CD8-positive, alpha-beta memory T cell (primary cell): ENCODE results near the gene CST6. TPM values are rescaled to one million over a fixed set of nuclear protein-coding genes. Genes with fewer than 3 reads are reported as not detected.
A peak's percentile ranks its signal among the peaks of the same experiment; 100 is the strongest.

ENCODE experiments used
- CTCF ChIA-PET: fragments of 350-600 bp; sonication (Branson Sonifier 250); formaldehyde crosslinking; loops from one replicate; lab custom pipeline; 2021; ENCODE audit warnings: antibody characterized with exemption; lab: Charles Lee
- POLR2A ChIA-PET: fragments of 350-600 bp; sonication (Branson Sonifier 250); formaldehyde crosslinking; loops from one replicate; lab custom pipeline; 2021; ENCODE audit warnings: antibody characterized with exemption; lab: Charles Lee
- DNase-seq, 5 donors: peaks; one replicate each; pipeline versions ENCODE4 v3.0.0 to v3.0.0-alpha.2; 2020 to 2022; ENCODE audit warnings: mixed read lengths in 1 of 5
- H3K27ac ChIP-seq: one replicate; pipeline ENCODE4 v1.7.0; 2013; ENCODE audit warnings: low read depth, mild to moderate bottlenecking, low read length, moderate library complexity
- H3K27me3 ChIP-seq: 2 replicates; pipeline ENCODE4 v1.7.0; 2013; ENCODE audit warnings: low read length, mild to moderate bottlenecking; ENCODE audit not compliant: insufficient read depth, poor library complexity, severe bottlenecking
- H3K36me3 ChIP-seq: 2 replicates; pipeline ENCODE4 v1.7.0; 2013; ENCODE audit warnings: mild to moderate bottlenecking, low read length, moderate library complexity; ENCODE audit not compliant: insufficient read depth
- H3K4me1 ChIP-seq: 2 replicates; pipeline ENCODE4 v1.7.0; 2013; ENCODE audit warnings: mild to moderate bottlenecking, low read length, moderate library complexity; ENCODE audit not compliant: insufficient read depth
- H3K4me3 ChIP-seq: 2 replicates; pipeline ENCODE4 v1.7.0; 2013; ENCODE audit warnings: mild to moderate bottlenecking, low read length
- H3K9me3 ChIP-seq: 2 replicates; pipeline ENCODE4 v1.7.0; 2013; ENCODE audit warnings: mild to moderate bottlenecking, low read length
- H3K27ac Mint-ChIP-seq, 8 donors: one replicate each; pipeline ENCODE4 v1.8.0; 2020 to 2021; ENCODE audit warnings: mixed read lengths in 8 of 8, mild to moderate bottlenecking in 6 of 8, inconsistent platforms in 3 of 8, moderate library complexity in 3 of 8
- H3K27me3 Mint-ChIP-seq, 2 donors: one replicate each; pipeline ENCODE4 v1.8.0; 2020 to 2021; ENCODE audit warnings: mixed read lengths in 2 of 2, mild to moderate bottlenecking in 1 of 2, moderate library complexity in 1 of 2
- H3K36me3 Mint-ChIP-seq, 3 donors: one replicate each; pipeline ENCODE4 v1.8.0; 2020 to 2021; ENCODE audit warnings: mixed read lengths in 3 of 3, inconsistent platforms in 1 of 3, mild to moderate bottlenecking in 1 of 3
- H3K4me1 Mint-ChIP-seq, 3 donors: one replicate each; pipeline ENCODE4 v1.8.0; 2020 to 2021; ENCODE audit warnings: mixed read lengths in 3 of 3, inconsistent platforms in 1 of 3, mild to moderate bottlenecking in 1 of 3
- H3K4me3 Mint-ChIP-seq, 7 donors: one replicate each; pipeline ENCODE4 v1.8.0; 2020 to 2021; ENCODE audit warnings: mixed read lengths in 7 of 7, mild to moderate bottlenecking in 6 of 7, moderate library complexity in 4 of 7, inconsistent platforms in 2 of 7
- H3K9me3 Mint-ChIP-seq, 5 donors: one replicate each; pipeline ENCODE4 v1.8.0; 2020 to 2022; ENCODE audit warnings: mixed read lengths in 5 of 5, mild to moderate bottlenecking in 3 of 5, moderate library complexity in 2 of 5, inconsistent platforms in 1 of 5
- polyA plus RNA-seq: library from polyadenylated mRNA; unstranded; fragments of 300-500 nt; fragmentation: Illumina TruSeq; gene quantifications from one replicate; pipeline ENCODE4 v1.2.3, GENCODE V29; 2021
- total RNA-seq, 2 experiments: library from RNA; stranded (reverse); gene quantifications; one replicate each; pipeline ENCODE4 v1.2.3, GENCODE V29; 2021

CST6 gene
- total and polyA plus RNA-seq, 3 experiments from 2014 or later = not detected

DNA sequence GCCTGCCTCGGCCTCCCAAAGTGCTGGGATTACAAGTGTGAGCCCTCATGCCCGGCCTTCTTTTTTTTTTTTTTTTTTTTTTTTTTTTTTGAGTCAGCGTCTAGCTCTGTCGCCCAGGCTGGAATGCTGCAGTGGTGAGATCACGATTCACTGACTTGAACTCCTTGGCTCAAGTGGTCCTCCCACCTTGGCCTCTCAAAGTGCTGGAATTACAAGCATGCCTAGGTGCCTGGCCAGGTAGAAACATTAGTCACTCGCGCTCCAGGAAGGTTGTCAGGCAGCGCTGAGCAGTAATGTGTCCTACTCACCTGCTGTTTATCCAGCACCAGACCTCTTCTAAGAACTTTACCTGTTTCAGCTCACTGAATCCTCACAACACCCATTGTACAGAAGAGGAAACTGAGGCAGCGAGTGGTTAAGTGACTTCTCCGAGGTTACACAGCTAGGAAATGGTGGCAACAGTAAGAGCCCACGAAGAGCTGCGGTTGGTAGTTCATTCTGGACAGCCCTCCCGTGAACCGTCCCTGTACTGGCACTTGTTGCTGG lies 496 bp upstream of the CST6 start:
- Mint-ChIP-seq H3K4me1 (no peaks in the 10 kb centered on the region), H3K4me3 (no peak overlapping the region), H3K27ac (no peak overlapping the region), H3K27me3 (peaks cover 16 to 28% of the 10 kb centered on the region in 2 donors), H3K36me3 (no peaks in the 10 kb centered on the region), H3K9me3 (no peaks in the 10 kb centered on the region)
- ChIA-PET POLR2A (no interaction called here), CTCF (interaction anchor here (0.5 to 5.6 kb wide), 2 partner anchors 11 to 20 kb away, joined by 3 to 22 read pairs; no protein-coding TSS in a partner anchor)
- H3K4me3 ChIP-seq = no peak overlapping the region
- H3K27ac ChIP-seq = no peak overlapping the region
- no peaks in the 10 kb centered on the region for H3K36me3 ChIP-seq
- no peaks in the 10 kb centered on the region for H3K4me1 ChIP-seq
- no peak for DNase-seq
- no peaks in the 10 kb centered on the region for H3K9me3 ChIP-seq
- H3K27me3 ChIP-seq = peaks cover 16% of the 10 kb centered on the region

DNA sequence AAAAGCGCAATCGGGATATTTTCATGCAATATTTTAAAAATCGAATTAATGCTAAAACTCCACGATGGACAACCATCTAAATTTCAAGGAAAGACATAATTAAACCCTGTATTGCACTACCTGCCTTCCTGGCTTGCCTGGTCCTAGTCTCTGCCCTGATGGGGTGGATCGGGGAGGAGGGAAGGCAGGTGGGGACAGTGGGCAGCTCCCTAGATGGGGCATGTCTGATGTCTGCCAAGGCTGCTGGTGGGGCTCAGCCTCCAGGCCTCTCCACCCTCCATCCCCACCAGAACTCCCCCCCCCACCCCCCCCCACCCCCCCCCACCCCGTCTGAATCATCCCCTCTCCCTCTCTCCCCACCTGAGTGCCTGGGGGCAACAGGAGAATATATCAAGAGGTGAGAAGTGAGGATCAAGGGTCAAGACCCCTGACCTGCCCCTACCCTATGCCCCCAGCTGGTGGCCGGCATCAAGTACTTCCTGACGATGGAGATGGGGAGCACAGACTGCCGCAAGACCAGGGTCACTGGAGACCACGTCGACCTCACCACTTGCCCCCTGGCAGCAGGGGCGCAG lies 650 bp downstream of the CST6 start:
- POLR2A ChIA-PET = no interaction called here
- peaks cover 16 to 28% of the 10 kb centered on the region in 2 donors for H3K27me3 Mint-ChIP-seq
- no peak for DNase-seq

DNA sequence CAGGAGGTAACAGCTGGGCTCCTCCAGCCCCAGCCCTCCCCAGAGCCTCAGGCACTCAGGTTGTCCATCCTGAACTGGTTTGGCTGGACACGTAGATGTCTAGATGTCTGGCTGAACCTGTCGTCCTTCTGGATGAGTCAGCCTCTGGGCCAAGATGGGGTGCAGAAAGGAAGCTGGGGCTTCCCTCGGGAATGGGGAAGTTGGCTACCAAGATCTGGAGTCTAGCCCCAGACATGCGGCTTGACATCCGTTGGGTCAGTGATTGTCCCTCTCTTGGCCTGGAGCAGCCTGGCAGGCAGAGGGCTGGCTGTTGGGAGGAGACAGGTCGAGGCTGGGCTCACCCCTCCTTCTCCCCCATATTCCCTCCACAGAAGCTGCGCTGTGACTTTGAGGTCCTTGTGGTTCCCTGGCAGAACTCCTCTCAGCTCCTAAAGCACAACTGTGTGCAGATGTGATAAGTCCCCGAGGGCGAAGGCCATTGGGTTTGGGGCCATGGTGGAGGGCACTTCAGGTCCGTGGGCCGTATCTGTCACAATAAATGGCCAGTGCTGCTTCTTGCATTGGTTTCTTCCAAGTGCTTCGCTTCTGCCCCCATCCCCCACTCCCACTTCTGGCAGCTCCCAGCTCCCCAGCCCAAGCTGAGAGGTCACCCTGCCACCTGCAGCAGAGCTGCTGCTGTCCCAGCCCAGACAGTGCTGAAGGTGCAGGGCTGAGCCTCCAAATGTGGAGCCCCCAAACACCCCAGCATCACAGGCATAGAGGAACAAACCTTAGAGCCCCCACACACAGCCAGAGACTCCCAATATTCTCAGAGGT lies 1.3 kb downstream of the CST6 start:
- POLR2A ChIA-PET = no interaction called here
- Mint-ChIP-seq H3K27ac (no peak overlapping the region), H3K36me3 (no peaks in the 10 kb centered on the region)

More for the DNA sequence above, 650 bp downstream of the CST6 start:
- Mint-ChIP-seq H3K4me1 (no peaks in the 10 kb centered on the region), H3K9me3 (no peaks in the 10 kb centered on the region), H3K4me3 (no peak overlapping the region), H3K36me3 (no peaks in the 10 kb centered on the region), H3K27ac (no peak overlapping the region)
- no peaks in the 10 kb centered on the region for H3K9me3 ChIP-seq
- H3K27me3 ChIP-seq = peaks cover 16% of the 10 kb centered on the region
- CTCF ChIA-PET = interaction anchor here (1.2 to 5.6 kb wide), 2 partner anchors 9 to 10 kb away, joined by 4 to 22 read pairs; no protein-coding TSS in a partner anchor
- H3K4me3 ChIP-seq = no peak overlapping the region
- no peaks in the 10 kb centered on the region for H3K4me1 ChIP-seq
- H3K27ac ChIP-seq = no peak overlapping the region
- no peaks in the 10 kb centered on the region for H3K36me3 ChIP-seq

DNA sequence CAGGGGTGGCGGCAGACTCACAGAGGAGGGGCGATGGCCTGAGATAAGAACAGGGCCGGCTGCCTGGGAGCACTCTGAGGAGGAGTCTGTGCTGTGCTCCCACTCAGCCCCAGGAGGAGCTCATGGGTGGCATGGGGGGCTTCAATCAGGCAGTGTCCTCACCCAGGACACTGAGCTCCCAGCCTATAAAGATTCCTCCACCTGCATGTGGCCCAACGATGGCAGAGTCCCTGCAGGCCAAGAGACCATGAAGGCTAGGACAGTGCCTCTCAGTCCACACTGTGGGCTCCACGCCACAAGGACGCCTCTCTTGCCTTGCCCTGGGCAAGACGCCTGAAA lies 1.9 kb downstream of the CST6 start:
- Mint-ChIP-seq H3K27ac (no peak overlapping the region), H3K36me3 (no peaks in the 10 kb centered on the region), H3K9me3 (no peaks in the 10 kb centered on the region), H3K4me1 (no peaks in the 10 kb centered on the region), H3K4me3 (no peak overlapping the region), H3K27me3 (peaks cover 16 to 28% of the 10 kb centered on the region in 2 donors)
- POLR2A ChIA-PET = no interaction called here
- CTCF ChIA-PET = interaction anchor here (1.2 to 5.6 kb wide), 2 partner anchors 9 to 11 kb away, joined by 4 to 22 read pairs; no protein-coding TSS in a partner anchor
- no peaks in the 10 kb centered on the region for H3K4me1 ChIP-seq
- H3K27me3 ChIP-seq = peaks cover 16% of the 10 kb centered on the region
- H3K27ac ChIP-seq = no peak overlapping the region
- H3K9me3 ChIP-seq = no peaks in the 10 kb centered on the region
- H3K4me3 ChIP-seq = no peak overlapping the region
- no peak for DNase-seq
- H3K36me3 ChIP-seq = no peaks in the 10 kb centered on the region

More for the DNA sequence above, 1.3 kb downstream of the CST6 start:
- Histone ChIP-seq H3K27ac (peak overlapping the region; percentile 31), H3K9me3 (no peaks in the 10 kb centered on the region), H3K4me3 (no peak overlapping the region), H3K4me1 (no peaks in the 10 kb centered on the region), H3K27me3 (peaks cover 16% of the 10 kb centered on the region), H3K36me3 (no peaks in the 10 kb centered on the region)
- no peaks in the 10 kb centered on the region for H3K4me1 Mint-ChIP-seq
- CTCF ChIA-PET = interaction anchor here (1.2 to 5.6 kb wide), 2 partner anchors 9 to 10 kb away, joined by 4 to 22 read pairs; no protein-coding TSS in a partner anchor
- no peak overlapping the region for H3K4me3 Mint-ChIP-seq
- DNase-seq = no peak
- H3K27me3 Mint-ChIP-seq = peaks cover 16 to 28% of the 10 kb centered on the region in 2 donors
- no peaks in the 10 kb centered on the region for H3K9me3 Mint-ChIP-seq

DNA sequence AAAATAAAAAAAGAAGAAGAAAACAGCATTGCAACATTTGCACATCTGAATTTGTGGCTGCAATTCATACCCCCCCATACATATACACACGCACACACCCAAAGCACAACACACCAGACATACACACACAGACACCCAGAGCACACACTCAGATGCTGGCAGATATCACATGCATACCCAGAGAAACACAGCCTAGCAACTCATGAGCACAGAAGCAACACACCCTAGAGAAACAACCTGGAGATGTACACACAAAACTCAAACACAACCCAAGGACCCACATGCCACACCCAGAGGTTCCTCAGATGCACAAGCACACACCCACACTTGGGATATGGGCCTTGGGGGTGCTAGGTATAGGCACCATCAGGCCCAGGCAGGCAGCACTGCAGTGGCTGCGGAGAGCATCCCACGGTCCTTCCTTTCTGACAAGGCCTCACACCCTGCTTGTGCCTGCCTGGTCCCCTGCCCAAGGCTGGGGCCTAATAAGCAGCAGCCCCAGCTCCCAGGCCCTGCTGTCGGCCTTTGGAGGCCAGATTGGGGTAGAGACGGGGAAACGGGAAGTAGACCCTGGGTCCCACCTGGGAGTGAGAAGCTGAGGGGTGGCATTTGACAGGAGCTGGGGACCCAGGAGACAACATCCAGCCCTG lies 3.1 kb downstream of the CST6 start:
- no peak for DNase-seq
- ChIA-PET POLR2A (no interaction called here), CTCF (interaction anchor here (5.6 kb wide), 1 partner anchor 8 kb away, joined by 22 read pairs; no protein-coding TSS in a partner anchor)
- H3K4me1 Mint-ChIP-seq = no peaks in the 10 kb centered on the region
- Histone ChIP-seq H3K4me3 (no peak overlapping the region), H3K9me3 (no peaks in the 10 kb centered on the region), H3K27me3 (peaks cover 16% of the 10 kb centered on the region), H3K27ac (no peak overlapping the region), H3K36me3 (no peaks in the 10 kb centered on the region), H3K4me1 (no peaks in the 10 kb centered on the region)
- peak overlapping the region in 1 of 8 donors; percentile 38 for H3K27ac Mint-ChIP-seq
- no peaks in the 10 kb centered on the region for H3K36me3 Mint-ChIP-seq
- no peaks in the 10 kb centered on the region for H3K9me3 Mint-ChIP-seq
- H3K27me3 Mint-ChIP-seq = peaks cover 16 to 28% of the 10 kb centered on the region in 2 donors
- H3K4me3 Mint-ChIP-seq = no peak overlapping the region

DNA sequence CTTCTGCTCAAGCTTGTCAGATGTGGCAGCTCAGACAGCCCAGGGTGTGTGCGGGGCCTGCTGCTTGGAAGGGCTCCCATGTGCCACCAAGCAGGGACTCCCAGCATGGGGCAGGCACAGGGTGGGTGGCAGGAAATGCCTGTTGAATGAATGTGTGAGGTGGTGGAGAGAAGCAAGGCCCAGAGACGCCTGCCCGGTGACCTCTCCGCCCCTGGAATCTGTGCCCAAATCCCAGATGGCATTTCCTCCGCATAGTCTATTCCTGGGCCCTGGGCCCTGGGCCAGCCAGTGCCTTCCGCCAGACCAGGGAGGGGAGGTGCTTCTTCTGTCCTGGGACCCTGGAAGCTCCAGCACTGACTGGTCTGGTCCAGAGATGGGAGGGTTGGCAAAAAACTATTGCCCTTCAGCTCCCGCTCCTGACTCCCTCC lies 3.7 kb downstream of the CST6 start:
- Mint-ChIP-seq H3K9me3 (no peaks in the 10 kb centered on the region), H3K27me3 (peaks cover 14 to 24% of the 10 kb centered on the region in 2 donors), H3K4me1 (no peaks in the 10 kb centered on the region), H3K27ac (no peak overlapping the region), H3K4me3 (no peak overlapping the region), H3K36me3 (no peaks in the 10 kb centered on the region)
- CTCF ChIA-PET = no interaction called here
- Histone ChIP-seq H3K36me3 (no peaks in the 10 kb centered on the region), H3K27ac (no peak overlapping the region), H3K4me3 (no peak overlapping the region), H3K9me3 (no peaks in the 10 kb centered on the region), H3K27me3 (peaks cover 16% of the 10 kb centered on the region), H3K4me1 (no peaks in the 10 kb centered on the region)
- DNase-seq = no peak
- POLR2A ChIA-PET = no interaction called here

DNA sequence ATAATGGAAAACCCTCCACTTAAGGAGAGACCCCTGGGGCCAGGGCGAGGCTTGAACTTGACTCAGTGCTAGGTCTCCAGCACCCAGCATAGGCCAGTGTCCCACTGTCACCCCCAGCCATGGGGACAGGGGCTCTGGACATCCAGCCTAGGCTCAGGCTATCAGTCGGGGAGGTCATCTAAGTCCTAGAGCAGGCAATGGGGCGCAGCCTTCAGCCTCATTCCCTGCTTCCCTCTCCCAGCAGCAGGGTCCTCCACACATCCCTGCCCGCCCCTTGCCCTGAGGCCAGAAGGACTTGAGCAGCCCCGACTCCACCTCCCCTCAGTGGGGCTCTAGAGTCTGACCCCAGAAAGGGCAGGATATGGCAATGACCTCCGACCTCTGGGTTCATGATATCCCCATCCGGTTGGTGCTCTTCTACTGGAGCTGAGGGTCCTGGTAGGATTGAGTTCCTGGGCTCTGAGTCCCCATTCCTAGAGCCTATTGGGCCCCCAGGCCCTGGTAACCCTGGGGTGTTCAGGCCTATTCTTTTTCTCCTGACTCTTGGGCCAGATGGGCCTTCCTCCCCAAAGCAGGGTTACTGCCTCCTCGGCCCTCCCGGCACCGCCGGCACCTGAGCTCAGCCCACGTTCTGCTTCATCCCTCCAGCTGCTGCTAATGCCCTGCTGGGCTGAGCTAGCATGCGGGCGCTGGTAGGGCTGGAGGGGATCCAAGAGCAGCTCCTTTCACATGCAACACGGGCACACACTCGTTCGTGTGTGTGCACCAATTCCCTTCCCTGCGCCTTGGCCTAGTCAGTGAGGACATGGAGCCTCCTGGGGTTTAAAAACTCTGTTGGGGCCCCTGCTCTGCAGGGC lies 4.4 kb downstream of the CST6 start:
- H3K27ac ChIP-seq = no peak overlapping the region
- H3K27ac Mint-ChIP-seq = no peak overlapping the region
- no peak overlapping the region for H3K4me3 Mint-ChIP-seq
- no peak overlapping the region for H3K4me3 ChIP-seq
- H3K36me3 ChIP-seq = no peaks in the 10 kb centered on the region
- ChIA-PET POLR2A (no interaction called here), CTCF (no interaction called here)
- H3K4me1 Mint-ChIP-seq = peaks cover 0 to 2% (median 0%) of the 10 kb centered on the region in 3 donors
- no peaks in the 10 kb centered on the region for H3K4me1 ChIP-seq
- H3K27me3 Mint-ChIP-seq = peaks cover 11 to 22% of the 10 kb centered on the region in 2 donors
- H3K9me3 Mint-ChIP-seq = no peaks in the 10 kb centered on the region
- H3K27me3 ChIP-seq = peaks cover 16% of the 10 kb centered on the region
- no peak for DNase-seq
- no peaks in the 10 kb centered on the region for H3K9me3 ChIP-seq
- H3K36me3 Mint-ChIP-seq = no peaks in the 10 kb centered on the region
